Neural cell (in vitro differentiated cells): ENCODE results near the gene PRKAB1.

Source experiments
- CTCF ChIP-seq: fragments of 450-650 bp; IDR thresholded peaks from 2 replicates; pipeline ENCODE4 v1.5.1; 2014; ENCODE audit warnings: antibody characterized with exemption, mild to moderate bottlenecking, moderate library complexity; ENCODE audit not compliant: poor library complexity, severe bottlenecking
- EP300 ChIP-seq: fragments of 450-650 bp; conservative IDR thresholded peaks from 2 replicates; pipeline ENCODE4 v1.6.1; 2014; ENCODE audit warnings: antibody characterized with exemption, mild to moderate bottlenecking, moderate library complexity; ENCODE audit not compliant: poor library complexity, severe bottlenecking
- EZH2 ChIP-seq: fragments of 200-600, 300-800 bp; shearing (Covaris generic), sonication (generic); IDR thresholded peaks from 2 replicates; pipeline ENCODE4 v1.6.1; 2014; ENCODE audit warnings: antibody characterized with exemption, low read length, borderline replicate concordance, mild to moderate bottlenecking; ENCODE audit not compliant: insufficient read depth, poor library complexity, severe bottlenecking
- MXI1 ChIP-seq: fragments of 450-650 bp; conservative IDR thresholded peaks from 2 replicates; pipeline ENCODE4 v1.6.1; 2014; ENCODE audit warnings: antibody characterized with exemption, mild to moderate bottlenecking; ENCODE audit not compliant: poor library complexity, severe bottlenecking
- POLR2AphosphoS5 ChIP-seq: IDR thresholded peaks from 2 replicates; pipeline ENCODE4 v1.6.1; 2012
- TAF1 ChIP-seq: IDR thresholded peaks from 2 replicates; pipeline ENCODE4 v1.6.1; 2012; ENCODE audit warnings: low read depth

GRCh38 chr12:119666226-119666795, 1.6 kb upstream of the PRKAB1 start:
- TF ChIP-seq POLR2AphosphoS5 (no peak), CTCF (no peak), TAF1 (no peak), EP300 (no peak), EZH2 (no peak), MXI1 (no peak)
